H9 (cell line): Measurements from ENCODE around the gene BRICD5. TPM values are rescaled to one million over a fixed set of nuclear protein-coding genes. Genes with fewer than 3 reads are reported as not detected.

Experiments used
- DNase-seq: peaks from one replicate; pipeline ENCODE4 v3.0.0-alpha.2; 2017
- H2AFZ ChIP-seq: one replicate; pipeline ENCODE4 v1.6.1; 2013; ENCODE audit warnings: mild to moderate bottlenecking, low read length, control low read depth, moderate library complexity
- H2AK5ac ChIP-seq: 2 replicates; pipeline ENCODE4 v1.6.1; 2013; ENCODE audit warnings: low read length, control low read depth, mixed read lengths; ENCODE audit not compliant: insufficient read length
- H2BK120ac ChIP-seq: one replicate; pipeline ENCODE4 v1.6.1; 2013; ENCODE audit warnings: low read depth, mild to moderate bottlenecking, low read length, control low read depth, inconsistent platforms; ENCODE audit not compliant: poor library complexity, severe bottlenecking
- H2BK12ac ChIP-seq: 2 replicates; pipeline ENCODE4 v1.6.1; 2013; ENCODE audit warnings: low read length, control low read depth, mixed read lengths, low read depth; ENCODE audit not compliant: insufficient read length
- H2BK15ac ChIP-seq: 2 replicates; pipeline ENCODE4 v1.6.1; 2013; ENCODE audit warnings: low read depth, low read length, control low read depth
- H2BK20ac ChIP-seq: one replicate; pipeline ENCODE4 v1.6.1; 2013; ENCODE audit warnings: low read depth, mild to moderate bottlenecking, low read length, control low read depth, inconsistent platforms; ENCODE audit not compliant: poor library complexity, severe bottlenecking
- H2BK5ac ChIP-seq: 2 replicates; pipeline ENCODE4 v1.6.1; 2013; ENCODE audit warnings: low read length, control low read depth, mixed read lengths; ENCODE audit not compliant: insufficient read length
- H3K14ac ChIP-seq: 2 replicates; pipeline ENCODE4 v1.6.1; 2013; ENCODE audit warnings: low read length, control low read depth; ENCODE audit not compliant: insufficient read depth
- H3K18ac ChIP-seq: 2 replicates; pipeline ENCODE4 v1.6.1; 2013; ENCODE audit warnings: low read depth, mild to moderate bottlenecking, mixed read lengths, low read length, control low read depth; ENCODE audit not compliant: insufficient read length
- H3K23ac ChIP-seq: 2 replicates; pipeline ENCODE4 v1.6.1; 2013; ENCODE audit warnings: low read length, control low read depth, mixed read lengths, low read depth; ENCODE audit not compliant: insufficient read length
- H3K23me2 ChIP-seq: 2 replicates; pipeline ENCODE4 v1.6.1; 2013; ENCODE audit warnings: low read depth, mild to moderate bottlenecking, mixed read lengths, low read length, control low read depth; ENCODE audit not compliant: insufficient read length, poor library complexity, severe bottlenecking
- H3K27ac ChIP-seq: 2 replicates; pipeline ENCODE4 v1.5.1; 2013; ENCODE audit warnings: low read length, control low read depth, mixed read lengths, low read depth; ENCODE audit not compliant: insufficient read length
- H3K27me3 ChIP-seq: 2 replicates; pipeline ENCODE4 v1.6.1; 2013; ENCODE audit warnings: low read length, control low read depth, inconsistent platforms; ENCODE audit not compliant: insufficient read depth
- H3K4ac ChIP-seq: 2 replicates; pipeline ENCODE4 v1.6.1; 2013; ENCODE audit warnings: low read depth, mild to moderate bottlenecking, control low read depth, inconsistent platforms, low read length, moderate library complexity
- H3K4me1 ChIP-seq: 2 replicates; pipeline ENCODE4 v1.6.1; 2013; ENCODE audit warnings: low read length, control low read depth, inconsistent platforms; ENCODE audit not compliant: insufficient read depth
- H3K4me2 ChIP-seq: 2 replicates; pipeline ENCODE4 v1.6.1; 2013; ENCODE audit warnings: low read length, control low read depth, mixed read lengths; ENCODE audit not compliant: insufficient read length, insufficient read depth
- H3K56ac ChIP-seq: 2 replicates; pipeline ENCODE4 v1.6.1; 2013; ENCODE audit warnings: low read depth, mild to moderate bottlenecking, mixed read lengths, low read length, control low read depth; ENCODE audit not compliant: insufficient read length
- H3K79me1 ChIP-seq: 2 replicates; pipeline ENCODE4 v1.6.1; 2013; ENCODE audit warnings: low read depth, mild to moderate bottlenecking, moderate library complexity, low read length, control low read depth, inconsistent platforms; ENCODE audit not compliant: insufficient read depth, poor library complexity, severe bottlenecking
- H3K79me2 ChIP-seq: 2 replicates; pipeline ENCODE4 v1.6.1; 2013; ENCODE audit warnings: low read length, control low read depth, inconsistent platforms; ENCODE audit not compliant: insufficient read depth
- H3K9ac ChIP-seq: 2 replicates; pipeline ENCODE4 v1.6.1; 2013; ENCODE audit warnings: low read length, control low read depth, mixed read lengths; ENCODE audit not compliant: insufficient read length; ENCODE audit errors: extremely low read depth
- H3K9me3 ChIP-seq: one replicate; pipeline ENCODE4 v1.6.1; 2013; ENCODE audit warnings: low read depth, low read length, inconsistent platforms; ENCODE audit not compliant: control insufficient read depth
- H3T11ph ChIP-seq: one replicate; pipeline ENCODE4 v1.6.1; 2013; ENCODE audit warnings: mild to moderate bottlenecking, low read length, control low read depth, inconsistent platforms
- H4K20me1 ChIP-seq: one replicate; pipeline ENCODE4 v1.6.1; 2013; ENCODE audit not compliant: control insufficient read depth, insufficient read length, insufficient read depth
- H4K5ac ChIP-seq: 2 replicates; pipeline ENCODE4 v1.6.1; 2013; ENCODE audit warnings: low read depth, mild to moderate bottlenecking, mixed read lengths, low read length, control low read depth; ENCODE audit not compliant: insufficient read length
- H4K8ac ChIP-seq: replicated peaks from 2 replicates; pipeline ENCODE4 v1.6.1; 2013; ENCODE audit warnings: low read length, control low read depth, mixed read lengths, low read depth; ENCODE audit not compliant: insufficient read length
- H4K91ac ChIP-seq: 2 replicates; pipeline ENCODE4 v1.6.1; 2013; ENCODE audit warnings: low read depth, mild to moderate bottlenecking, moderate library complexity, mixed read lengths, low read length, control low read depth; ENCODE audit not compliant: insufficient read length
- H3K27ac Mint-ChIP-seq, 3 experiments: 2 replicates in 2 of 3; 3 replicates in 1 of 3; pipeline ENCODE4 v1.8.0; 2020 to 2021; ENCODE audit warnings: mixed read lengths in 3 of 3, mild to moderate bottlenecking in 1 of 3, moderate library complexity in 1 of 3
- H3K27me3 Mint-ChIP-seq: 2 replicates; pipeline ENCODE4 v1.8.0; 2021; ENCODE audit warnings: low read depth, mild to moderate bottlenecking, moderate library complexity, mixed read lengths
- H3K36me3 Mint-ChIP-seq, 3 experiments: 2 replicates in 2 of 3; 3 replicates in 1 of 3; pipeline ENCODE4 v1.8.0; 2020 to 2021; ENCODE audit warnings: low read depth in 3 of 3, mixed read lengths in 3 of 3; ENCODE audit not compliant: insufficient read depth in 1 of 3
- H3K4me1 Mint-ChIP-seq, 2 experiments: 2 replicates each; pipeline ENCODE4 v1.8.0; 2020; ENCODE audit warnings: mixed read lengths in 2 of 2
- H3K4me3 Mint-ChIP-seq, 2 experiments: 2 replicates in 1 of 2; 3 replicates in 1 of 2; pipeline ENCODE4 v1.8.0; 2020 to 2021; ENCODE audit warnings: mild to moderate bottlenecking in 2 of 2, mixed read lengths in 2 of 2, moderate library complexity in 1 of 2
- H3K9me3 Mint-ChIP-seq, 2 experiments: 2 replicates in 1 of 2; 3 replicates in 1 of 2; pipeline ENCODE4 v1.8.0; 2020; ENCODE audit warnings: mild to moderate bottlenecking in 2 of 2, mixed read lengths in 2 of 2, moderate library complexity in 1 of 2
- WGBS: extraction: QIAGEN DNeasy Blood & Tissue Kit; methylation state at CpG from one replicate; pipeline ENCODE4 v1.1.7; 2013; ENCODE audit warnings: missing lambda C conversion rate, low lambda C conversion rate, mixed read lengths; ENCODE audit not compliant: insufficient read length; ENCODE audit errors: extremely low coverage; 5-methylcytosine and 5-hydroxymethylcytosine counted together
- total RNA-seq: library from RNA; stranded (reverse); gene quantifications from 2 replicates; pipeline ENCODE4 v1.2.1, GENCODE V29; 2021
- TF ChIP-seq, protein P1 (sequence below): fragments of 200-600 bp; sonication (generic); conservative IDR thresholded peaks from 3 replicates; pipeline ENCODE4 v1.8.0; 2021; ENCODE audit warnings: antibody characterized with exemption, mild to moderate bottlenecking

The BRICD5 gene
- total RNA-seq, 1 experiment from 2014 or later = 11.9 TPM

DNA sequence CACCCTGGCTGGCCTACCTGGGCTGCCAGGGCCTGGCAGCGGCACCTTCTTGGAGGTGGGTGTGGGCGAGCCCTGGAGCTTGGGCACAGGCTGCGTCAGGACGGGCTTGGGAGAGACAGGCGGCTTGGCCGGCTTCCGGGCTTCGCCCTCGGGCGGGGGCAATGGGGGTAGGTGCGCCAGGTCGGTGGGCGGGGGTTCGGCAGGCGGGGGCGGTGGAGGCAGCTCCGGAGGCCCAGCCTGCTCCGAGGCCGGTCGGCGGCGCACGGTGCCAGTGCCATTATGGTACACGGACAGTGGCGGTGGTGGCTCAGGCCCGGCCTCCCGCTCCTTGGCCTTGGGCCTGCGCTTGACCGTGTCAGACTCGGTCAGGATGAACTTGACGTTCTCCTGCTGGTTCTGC is 31.1 kb downstream of the BRICD5 start:
- Histone ChIP-seq H3K27ac (no peak overlapping the region), H3K79me1 (no peaks in the 10 kb centered on the region), H2BK12ac (no peak overlapping the region), H3K27me3 (no peaks in the 10 kb centered on the region), H2BK120ac (no peak overlapping the region), H3K23ac (no peak overlapping the region), H3K79me2 (no peaks in the 10 kb centered on the region), H2AFZ (no peak overlapping the region), H4K8ac (no peak overlapping the region), H3K4me2 (no peak overlapping the region), H3K9me3 (no peaks in the 10 kb centered on the region), H4K20me1 (peaks cover 3% of the 10 kb centered on the region), H4K91ac (no peak overlapping the region), H2BK20ac (no peak overlapping the region), H3K56ac (no peak overlapping the region), H2BK5ac (no peak overlapping the region), H3K23me2 (peaks cover 4% of the 10 kb centered on the region), H3K9ac (no peak overlapping the region), H3K14ac (no peak overlapping the region), H4K5ac (no peak overlapping the region), H2BK15ac (no peak overlapping the region), H3K18ac (no peak overlapping the region), H3K4ac (no peak overlapping the region), H3T11ph (no peak overlapping the region), H3K4me1 (no peaks in the 10 kb centered on the region), H2AK5ac (no peak overlapping the region)
- Mint-ChIP-seq H3K27ac (no peak overlapping the region), H3K27me3 (no peaks in the 10 kb centered on the region), H3K4me1 (peaks cover 3 to 7% of the 10 kb centered on the region in 2 experiments), H3K9me3 (no peaks in the 10 kb centered on the region), H3K36me3 (peaks cover 3 to 30% (median 29%) of the 10 kb centered on the region in 3 experiments), H3K4me3 (no peak overlapping the region)
- TF ChIP-seq, protein P1, sequence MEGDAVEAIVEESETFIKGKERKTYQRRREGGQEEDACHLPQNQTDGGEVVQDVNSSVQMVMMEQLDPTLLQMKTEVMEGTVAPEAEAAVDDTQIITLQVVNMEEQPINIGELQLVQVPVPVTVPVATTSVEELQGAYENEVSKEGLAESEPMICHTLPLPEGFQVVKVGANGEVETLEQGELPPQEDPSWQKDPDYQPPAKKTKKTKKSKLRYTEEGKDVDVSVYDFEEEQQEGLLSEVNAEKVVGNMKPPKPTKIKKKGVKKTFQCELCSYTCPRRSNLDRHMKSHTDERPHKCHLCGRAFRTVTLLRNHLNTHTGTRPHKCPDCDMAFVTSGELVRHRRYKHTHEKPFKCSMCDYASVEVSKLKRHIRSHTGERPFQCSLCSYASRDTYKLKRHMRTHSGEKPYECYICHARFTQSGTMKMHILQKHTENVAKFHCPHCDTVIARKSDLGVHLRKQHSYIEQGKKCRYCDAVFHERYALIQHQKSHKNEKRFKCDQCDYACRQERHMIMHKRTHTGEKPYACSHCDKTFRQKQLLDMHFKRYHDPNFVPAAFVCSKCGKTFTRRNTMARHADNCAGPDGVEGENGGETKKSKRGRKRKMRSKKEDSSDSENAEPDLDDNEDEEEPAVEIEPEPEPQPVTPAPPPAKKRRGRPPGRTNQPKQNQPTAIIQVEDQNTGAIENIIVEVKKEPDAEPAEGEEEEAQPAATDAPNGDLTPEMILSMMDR = no peak
- WGBS = no CpG with 5 or more reads among the region's 31 CpGs
- no peak for DNase-seq
